Ramos (cell line): Measurements from ENCODE around the gene ZNF837.
"Not testable (repeated sequence)": the region's sequence is repeated elsewhere in the genome, so short reads cannot be mapped to it uniquely, and the experiment has no call there.

ENCODE experiments used
- in situ Hi-C: fragments of 300-500 bp; cut with MboI; formaldehyde crosslinking; loops from one replicate; pipeline ENCODE4 v1.14.3; 2022; ENCODE audit warnings: low sequenced_read_pairs; ENCODE audit not compliant: unreplicated experiment

ZNF837 gene

DNA sequence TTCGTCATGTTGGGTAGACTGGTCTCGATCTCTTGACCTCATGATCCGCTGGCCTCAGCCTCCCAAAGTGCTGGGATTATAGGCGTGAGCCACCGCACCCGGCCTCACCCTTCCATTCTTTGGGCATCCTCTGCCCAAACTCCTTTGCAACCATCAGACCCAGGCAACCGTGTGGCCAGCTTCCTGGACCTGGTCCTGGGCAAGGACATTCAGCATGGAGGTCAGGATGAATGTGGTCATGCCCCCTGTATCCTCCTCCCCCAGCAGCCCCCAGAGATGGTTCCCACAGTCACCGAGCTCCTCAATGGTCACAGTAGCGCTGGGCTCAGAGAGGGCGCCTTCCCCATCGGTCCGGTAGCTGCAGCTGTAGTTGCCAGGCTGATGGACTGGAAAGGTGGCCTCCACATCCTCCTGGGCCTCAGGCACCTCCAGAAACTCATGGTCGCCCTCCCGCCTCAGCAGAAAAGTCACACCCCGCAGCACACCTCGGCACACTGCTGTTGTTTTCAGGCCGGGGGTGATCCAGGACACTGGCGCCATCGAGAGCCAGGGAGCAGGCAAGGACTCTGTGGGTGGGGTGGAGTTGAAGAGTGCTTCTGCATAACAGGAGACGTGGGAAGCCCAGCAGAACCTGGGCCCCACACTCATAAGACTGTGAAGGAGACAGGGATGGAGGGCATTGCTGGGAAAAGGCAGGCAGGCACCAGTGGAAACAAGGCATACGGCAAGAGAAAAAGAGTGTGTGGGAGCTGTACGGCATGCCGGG is 28.7 kb downstream of the ZNF837 start:
- in situ Hi-C loops, result no loop called here

DNA sequence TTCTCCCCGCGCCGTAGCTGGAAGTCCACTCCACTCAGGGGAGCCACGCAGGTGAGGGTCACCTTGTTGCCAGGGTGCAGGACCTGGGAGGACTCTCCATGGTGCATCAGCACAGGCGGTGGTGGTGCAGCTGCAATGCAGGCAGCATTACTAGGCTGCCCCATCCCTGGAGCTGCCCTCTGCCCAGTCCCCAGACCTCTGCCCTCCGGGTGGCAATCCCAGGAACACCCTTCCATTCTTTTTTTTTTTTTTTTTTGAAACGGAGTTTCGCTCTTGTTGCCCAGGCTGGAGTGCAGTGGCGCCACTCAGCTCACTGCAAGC is 29.3 kb downstream of the ZNF837 start:
- in situ Hi-C loops, result no loop called here

DNA sequence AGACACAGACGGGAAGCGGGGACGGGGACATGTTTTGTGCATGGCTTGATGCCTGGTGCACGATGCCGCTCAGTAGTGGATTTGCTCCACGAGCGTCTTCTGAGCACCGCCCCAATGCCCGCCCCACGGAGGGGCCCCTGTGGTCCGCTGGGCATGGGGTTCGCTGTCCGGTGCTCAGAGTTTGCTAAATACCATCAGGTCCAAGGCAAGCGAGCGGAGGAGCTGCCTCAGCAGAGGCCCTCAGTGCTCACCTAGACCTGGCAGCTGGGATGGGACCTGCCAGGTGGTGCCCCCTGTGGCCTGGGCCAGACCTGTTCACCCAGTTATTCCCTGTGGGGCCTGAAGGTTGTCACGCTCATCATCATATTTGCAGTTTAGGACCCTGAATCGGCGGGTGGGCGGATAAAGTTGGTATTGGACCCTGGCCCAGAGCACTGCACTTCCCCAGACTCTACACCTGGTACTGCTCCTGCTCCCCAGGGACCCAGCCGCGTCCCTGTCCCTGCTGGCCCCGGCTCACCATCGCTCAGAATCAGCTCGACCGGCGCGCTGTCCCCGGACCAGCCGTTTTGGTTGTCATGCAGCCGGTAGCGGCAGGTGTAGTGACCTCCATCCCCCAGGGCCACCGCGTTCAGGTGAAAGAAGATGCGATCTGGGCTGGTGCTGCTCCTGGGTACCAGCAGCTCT is 29.8 kb downstream of the ZNF837 start:
- in situ Hi-C loops, result no loop called here

DNA sequence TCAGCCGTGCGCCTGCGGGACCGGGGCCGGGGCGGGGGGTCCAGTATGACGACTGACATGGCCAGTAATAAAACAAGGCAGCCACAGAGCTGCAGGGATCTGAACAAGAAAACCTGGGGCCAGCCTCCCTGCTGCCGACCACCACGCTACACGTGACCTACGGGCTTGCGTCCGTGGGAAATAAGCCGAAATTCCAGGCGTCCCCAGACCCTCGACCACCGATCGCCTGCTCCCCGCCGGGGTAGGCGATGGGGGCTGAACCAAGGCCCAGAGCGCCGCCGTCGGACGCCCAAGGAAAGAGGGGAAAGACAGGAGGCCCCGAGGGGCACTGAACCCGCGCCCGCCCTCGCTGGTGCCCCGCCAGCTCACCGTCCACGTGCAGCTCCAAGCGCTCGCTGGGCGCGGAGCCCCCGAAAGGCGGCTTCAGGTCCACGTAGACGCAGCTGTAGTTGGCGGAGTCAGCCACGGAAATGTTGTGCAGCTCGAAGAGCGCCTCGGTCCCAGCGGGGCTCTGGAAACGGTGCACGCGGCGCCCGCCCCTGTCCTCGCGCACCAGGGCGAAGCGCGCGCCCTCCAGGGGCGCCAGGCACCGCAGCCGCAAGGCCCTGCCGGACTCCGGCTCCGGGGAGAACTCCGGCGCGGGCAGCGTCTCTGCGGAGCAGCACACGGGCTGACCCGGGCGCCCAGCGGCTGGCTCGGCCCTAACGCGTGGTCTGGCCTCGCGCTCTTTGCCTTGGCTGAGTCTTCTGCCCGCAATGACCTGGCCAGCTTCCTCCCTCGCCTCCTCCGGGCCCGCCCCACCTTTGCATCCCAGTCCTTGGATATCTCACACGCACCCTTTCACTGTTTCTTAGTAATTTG is 30.6 kb downstream of the ZNF837 start:
- in situ Hi-C loops, result no loop called here

DNA sequence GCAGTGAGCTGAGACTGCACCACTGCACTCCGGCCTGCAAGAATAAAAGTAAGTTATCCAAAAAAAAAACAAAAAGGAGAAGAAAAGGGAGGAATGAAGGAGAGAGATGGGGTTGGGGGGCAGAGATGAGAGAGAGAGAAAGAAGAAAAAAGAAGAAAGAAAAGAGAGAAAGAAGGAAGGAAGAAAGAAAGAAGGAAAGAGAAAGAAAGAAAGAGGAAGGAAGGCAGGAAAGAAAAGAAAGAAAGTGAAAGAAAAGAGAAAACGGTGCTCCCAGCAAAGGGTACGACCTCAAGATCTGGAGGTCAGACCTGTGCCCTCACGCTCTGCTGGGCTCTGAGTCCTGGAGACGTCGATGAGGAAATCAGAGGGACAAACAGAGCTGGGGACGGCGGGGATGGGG is 31.2 kb downstream of the ZNF837 start:
- in situ Hi-C loops, result no loop called here

DNA sequence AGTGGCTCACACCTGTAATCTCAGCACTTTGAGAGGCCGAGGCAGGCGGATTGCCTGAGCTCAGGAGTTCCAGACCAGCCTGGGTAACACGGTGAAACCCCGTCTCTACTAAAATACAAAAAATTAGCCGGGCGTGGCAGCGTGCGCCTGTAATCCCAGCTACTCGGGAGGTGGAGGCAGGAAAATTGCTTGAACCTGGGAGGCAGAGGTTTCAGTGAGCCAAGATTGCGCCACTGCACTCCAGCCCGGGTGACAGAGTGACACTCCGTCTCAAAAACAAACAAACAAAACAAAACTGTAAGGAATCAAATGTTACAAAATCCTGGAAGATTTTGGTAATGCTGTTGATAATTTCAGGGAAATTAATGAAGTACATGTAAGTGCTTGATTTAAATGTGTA is 32.8 kb downstream of the ZNF837 start:
- in situ Hi-C loops, result not testable (repeated sequence)

DNA sequence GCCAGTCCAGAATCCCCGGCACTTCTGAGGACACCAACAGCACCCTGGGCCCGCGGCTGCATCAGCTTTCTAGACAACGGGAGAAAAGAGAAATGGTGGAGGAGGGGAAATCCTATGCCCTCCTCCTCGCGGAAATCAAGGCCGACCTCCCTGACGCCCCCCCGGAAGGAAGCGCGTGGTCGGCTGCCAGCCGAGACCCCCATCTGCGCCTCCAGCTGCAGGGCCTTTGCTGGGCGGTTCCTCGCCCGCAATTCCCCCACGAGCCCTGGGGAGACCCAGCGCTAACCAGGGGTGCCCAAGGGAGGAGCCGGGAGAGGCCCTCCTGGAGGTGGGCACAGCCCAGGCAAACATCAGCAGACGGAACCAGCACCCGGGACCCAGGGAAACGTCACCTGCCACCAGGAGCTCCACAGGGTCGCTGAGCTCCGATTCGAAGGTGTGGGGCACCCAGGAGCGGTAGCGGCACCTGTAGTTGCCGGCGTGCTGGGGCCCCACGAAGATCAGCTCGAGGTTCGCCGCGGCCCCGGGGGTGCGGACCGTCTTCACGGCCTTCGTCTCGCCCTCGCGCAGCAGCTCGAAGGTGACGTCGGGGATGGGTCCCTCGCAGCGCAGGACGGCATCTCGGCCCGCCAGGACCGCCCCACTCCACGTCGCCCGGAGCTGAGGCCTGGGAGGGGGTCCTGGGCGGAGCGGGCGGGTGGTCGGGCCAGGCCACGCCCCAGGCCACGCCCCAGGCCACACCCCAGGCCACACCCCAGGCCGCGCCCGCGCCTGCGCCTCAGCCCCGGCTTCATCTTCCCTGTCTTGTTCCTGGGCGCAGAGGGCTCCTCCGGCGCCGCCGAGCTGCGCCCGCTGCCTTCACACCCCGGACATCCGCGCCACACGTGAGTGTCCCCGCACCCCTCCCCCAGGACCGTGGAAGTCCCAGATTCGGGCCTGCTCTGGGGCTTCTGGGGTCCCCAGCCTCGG is 33.6 kb downstream of the ZNF837 start:
- in situ Hi-C loops, result no loop called here

DNA sequence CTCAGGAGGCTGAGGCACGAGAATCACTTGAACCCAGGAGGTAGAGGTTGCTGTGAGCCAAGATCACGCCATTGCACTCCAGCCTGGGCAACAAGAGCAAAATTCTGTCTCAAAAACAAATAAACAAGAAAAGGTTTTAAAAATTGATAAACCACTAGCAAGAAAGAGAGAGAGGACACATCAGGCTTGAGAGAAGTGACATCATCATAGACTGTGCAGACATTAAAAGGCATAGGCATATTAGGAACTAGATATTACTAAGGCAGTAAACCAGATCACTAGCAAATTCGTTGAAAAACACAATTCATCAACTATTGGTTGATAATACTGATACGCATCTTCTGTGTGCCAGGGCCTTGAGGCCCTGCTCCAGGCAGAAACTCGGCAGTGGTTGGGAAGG is 35.3 kb downstream of the ZNF837 start:
- in situ Hi-C loops, result no loop called here

DNA sequence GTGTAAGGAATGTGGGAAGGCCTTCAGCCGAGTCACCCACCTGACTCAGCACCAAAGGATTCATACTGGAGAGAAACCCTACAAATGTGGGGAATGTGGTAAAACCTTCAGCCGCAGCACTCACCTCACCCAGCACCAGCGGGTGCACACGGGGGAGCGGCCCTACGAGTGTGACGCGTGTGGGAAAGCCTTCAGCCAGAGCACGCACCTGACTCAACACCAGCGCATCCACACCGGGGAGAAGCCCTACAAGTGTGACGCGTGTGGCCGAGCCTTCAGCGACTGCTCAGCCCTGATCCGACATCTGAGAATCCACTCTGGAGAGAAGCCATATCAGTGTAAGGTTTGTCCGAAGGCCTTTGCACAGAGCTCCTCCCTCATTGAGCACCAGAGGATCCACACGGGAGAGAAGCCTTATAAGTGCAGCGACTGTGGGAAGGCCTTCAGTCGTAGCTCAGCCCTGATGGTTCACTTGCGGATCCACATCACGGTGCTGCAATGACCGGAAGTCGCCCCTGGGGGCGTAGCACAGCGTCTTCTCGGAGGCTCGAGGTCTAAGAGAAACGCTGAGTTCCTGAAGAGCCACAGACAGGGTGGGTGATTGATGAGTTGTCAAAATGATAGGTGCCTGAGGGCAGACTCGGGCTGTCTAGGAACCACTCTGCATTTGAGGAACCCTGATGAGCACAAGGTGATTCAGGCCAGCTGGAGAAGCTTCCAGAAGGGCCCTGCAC is 41.8 kb downstream of the ZNF837 start:
- in situ Hi-C loops, result no loop called here

DNA sequence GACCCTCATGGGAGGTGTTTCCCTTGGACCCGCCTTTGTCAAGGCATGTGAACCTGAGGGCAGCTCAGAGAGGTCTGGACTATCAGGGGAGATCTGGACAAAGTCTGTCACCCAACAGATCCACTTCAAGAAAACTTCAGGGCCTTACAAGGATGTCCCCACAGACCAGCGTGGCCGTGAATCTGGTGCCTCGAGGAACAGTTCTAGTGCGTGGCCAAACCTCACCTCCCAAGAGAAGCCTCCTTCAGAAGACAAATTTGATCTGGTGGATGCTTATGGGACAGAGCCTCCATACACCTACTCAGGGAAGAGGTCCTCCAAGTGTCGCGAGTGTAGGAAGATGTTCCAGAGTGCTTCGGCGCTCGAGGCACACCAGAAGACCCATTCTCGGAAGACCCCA is 42.5 kb downstream of the ZNF837 start:
- in situ Hi-C loops, result no loop called here

DNA sequence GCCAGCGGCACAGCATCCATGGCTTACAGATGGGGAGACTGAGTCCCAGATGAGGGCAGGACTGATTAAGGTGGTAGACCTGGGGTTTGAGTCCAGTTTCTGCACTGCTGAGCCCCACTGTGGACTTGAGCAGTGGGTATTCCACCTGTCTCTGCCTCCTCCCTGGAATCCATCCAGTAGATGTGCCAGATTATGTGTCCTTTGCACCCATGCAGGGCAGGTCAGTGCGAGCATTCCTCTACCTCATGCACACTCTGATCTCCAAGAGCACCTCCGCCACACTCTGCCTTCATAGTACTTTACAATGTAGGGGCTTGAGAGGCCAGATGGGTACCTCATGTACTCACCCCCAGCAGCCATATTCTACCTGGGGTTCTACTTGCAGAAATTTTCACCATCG is 44.0 kb downstream of the ZNF837 start:
- in situ Hi-C loops, result no loop called here

DNA sequence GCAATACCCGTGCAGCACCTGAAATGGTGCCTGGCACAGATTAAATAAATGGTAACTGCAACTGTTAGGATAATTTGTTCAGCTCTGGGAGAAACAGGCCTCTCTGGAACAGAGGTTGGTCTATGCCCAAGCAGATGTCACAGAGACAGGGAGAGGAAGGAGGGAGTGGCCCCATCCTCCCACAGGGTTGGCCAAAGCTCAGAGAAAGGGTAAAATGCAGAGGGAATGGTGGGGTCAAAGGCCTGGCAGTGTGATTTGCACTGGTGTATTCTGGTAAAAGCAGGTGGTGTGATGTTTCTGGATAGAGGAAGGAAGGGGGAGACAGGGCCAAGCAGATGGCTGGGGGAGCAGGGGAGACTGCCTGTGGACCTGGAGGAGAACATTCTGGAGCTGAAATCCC is 44.6 kb downstream of the ZNF837 start:
- in situ Hi-C loops, result no loop called here

DNA sequence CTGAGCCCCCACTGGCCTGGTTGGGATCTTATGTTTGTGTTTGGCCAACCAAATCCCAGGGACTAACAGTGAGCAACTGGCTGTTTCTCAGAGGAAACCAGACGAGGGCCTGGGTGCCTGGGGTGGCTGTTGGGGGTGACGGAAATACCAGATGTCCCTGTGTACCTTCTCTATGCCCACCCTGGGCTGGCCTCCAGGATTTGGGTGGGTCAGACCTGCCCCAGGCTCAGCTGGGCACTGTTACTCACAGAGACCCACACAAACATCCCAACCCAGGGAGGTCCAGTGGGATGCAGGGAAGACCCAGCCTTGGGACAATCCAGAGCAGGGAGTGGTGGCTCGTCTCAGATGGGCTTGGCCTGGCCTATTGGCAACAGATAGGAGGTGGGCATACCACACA is 45.2 kb downstream of the ZNF837 start:
- in situ Hi-C loops, result no loop called here

DNA sequence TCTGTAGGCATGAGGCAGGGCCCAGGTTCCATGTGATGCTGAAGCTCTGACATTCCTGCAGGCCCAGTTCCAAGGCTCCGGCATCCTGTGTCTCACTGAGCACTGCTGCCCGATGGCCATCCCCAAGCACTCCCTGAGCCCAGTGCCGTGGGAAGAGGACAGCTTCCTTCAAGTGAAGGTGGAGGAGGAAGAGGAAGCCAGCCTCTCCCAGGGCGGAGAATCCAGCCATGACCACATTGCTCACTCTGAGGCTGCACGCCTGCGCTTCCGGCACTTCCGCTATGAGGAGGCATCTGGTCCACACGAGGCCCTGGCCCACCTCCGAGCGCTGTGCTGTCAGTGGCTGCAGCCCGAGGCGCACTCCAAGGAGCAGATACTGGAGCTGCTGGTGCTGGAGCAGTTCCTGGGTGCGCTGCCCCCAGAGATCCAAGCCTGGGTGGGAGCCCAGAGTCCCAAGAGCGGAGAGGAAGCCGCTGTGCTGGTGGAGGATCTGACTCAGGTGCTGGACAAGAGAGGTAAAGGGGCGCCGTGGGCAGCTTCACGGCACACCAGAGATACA is 46.1 kb downstream of the ZNF837 start:
- in situ Hi-C loops, result no loop called here

DNA sequence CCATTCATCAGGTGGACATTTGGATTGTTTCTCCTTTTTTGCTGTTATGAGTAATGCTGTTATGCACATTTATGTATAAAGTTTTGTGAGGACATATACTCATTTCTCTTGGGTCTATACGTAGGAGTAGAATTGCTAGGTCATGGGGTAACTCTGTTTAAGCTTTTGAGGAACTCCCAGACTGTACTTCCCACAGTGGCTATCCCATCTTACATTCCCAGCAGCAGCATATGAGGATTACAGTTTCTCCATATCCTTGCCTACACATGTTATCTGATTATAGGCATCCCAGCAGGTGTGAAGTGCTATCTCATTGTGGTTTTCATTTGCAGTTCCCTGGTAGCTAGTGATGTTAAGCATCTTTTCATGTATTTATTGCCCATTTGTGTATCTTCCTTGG is 48.1 kb downstream of the ZNF837 start:
- in situ Hi-C loops, result no loop called here

DNA sequence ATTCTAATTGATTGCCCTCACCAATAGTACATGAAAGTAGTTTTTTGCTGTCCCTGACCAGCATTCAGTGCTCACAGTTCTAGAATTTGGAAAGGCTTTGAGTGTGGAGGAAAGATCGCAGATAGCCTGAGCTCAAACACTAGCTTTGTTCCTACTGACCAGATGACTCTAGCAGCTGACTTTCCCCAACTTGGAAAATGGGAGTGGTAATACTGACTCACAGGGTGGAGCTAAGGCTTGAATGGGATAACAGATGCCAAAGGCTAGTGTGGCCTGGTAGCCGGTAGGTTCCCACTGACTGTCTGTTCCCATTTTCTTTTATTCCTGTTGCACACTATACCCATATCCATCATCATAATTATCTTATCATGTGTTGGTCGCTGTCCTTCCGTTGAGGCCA is 50.4 kb downstream of the ZNF837 start:
- in situ Hi-C loops, result no loop called here

DNA sequence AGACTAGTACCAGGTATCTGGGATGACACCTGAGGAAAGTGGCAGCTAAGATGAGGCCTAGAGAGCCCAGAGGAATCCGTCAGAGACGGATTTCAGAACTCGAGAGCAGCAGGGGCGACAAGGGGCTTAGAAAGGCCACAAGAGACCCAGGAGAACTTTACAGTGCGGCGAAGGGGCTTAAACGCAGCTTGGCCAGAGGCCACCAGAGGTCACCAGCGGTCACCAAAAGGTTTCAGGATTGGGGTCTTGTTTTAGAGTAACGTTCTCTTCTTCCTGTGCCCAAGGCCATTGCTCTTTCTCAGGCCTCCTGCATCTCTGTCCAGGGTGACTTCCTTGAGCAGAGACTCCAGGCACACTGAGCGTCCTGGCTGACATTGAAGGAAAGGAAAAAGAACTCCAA is 51.8 kb downstream of the ZNF837 start:
- in situ Hi-C loops, result no loop called here

DNA sequence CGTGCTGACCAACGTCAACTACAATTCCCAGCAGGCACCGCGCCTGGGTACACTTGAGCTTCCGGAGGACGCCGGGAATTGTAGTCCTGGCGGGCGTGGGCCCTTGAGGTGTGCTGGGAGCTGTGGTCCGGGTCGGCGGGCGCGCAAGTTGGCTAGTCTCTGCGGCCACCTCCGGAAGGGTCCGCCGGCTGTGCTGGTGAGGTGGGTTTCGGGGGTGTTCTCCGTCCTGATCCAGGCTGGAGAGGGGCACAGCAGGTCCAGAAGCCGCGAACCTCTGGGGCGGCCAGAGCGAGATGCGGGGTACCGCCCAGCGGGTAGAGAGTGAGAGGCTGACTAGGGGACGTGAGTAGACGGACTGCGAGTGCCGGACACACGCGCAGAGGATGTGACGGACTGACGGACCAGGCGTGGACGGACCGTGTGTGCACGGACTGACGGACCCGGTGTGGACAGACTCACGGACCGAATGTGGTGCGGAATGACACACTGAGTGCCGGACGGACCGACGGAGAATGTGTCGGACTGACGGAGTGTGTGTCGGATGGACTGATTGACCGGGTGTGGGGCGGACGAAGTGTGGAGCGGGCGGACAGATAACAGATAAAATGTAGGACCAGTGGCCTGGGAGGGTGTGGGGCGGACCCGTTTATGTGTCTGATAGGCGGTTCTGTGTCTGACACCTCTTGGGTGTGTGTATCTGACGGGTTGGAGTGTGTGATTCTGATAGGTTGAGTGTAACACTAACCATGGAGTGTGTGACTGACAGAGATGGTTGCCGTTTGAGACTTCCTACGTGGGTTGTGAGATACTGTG is 53.7 kb downstream of the ZNF837 start, which contains the start of gene ZSCAN22:
Gene ZSCAN22, plus strand, starts transcription at position 81 of the 813 bp plus-strand sequence. CDS start 7,809 bp downstream, outside the sequence.
- in situ Hi-C loops, result no loop called here
